SH-SY5Y (cell line): ENCODE results near the gene KCNV2.
A peak's percentile ranks its signal among the peaks of the same experiment; 100 is the strongest.

ENCODE experiments used
- GATA2 ChIP-seq: IDR thresholded peaks from 2 replicates; pipeline ENCODE4 v1.6.1; 2011; ENCODE audit warnings: mild to moderate bottlenecking, low read depth, low read length
- GATA3 ChIP-seq: IDR thresholded peaks from 2 replicates; pipeline ENCODE4 v1.6.1; 2011; ENCODE audit warnings: low read depth, mild to moderate bottlenecking, low read length, moderate library complexity

Gene KCNV2

DNA sequence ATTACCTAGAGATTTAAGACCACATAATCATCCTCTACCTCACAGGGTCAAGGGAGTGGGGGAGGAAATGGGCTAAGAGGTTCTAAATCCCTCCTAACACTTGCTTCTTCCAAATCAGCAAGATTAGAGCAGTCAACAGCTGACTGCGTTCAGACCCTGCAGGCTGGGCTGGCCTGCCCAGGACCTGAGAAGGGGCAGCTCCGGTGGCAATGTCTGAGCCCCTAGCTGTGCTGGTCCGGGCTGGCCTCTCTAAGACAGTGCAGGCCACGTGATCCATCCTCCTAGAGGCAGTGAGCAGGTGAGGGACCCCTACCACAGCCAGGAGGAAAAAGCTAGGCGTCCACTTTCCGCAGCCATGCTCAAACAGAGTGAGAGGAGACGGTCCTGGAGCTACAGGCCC is at the start of gene KCNV2:
Gene KCNV2 (plus strand): TSS at position 126 of the 400 bp plus-strand sequence. CDS start 230 bp downstream, at position 356.
- TF ChIP-seq GATA3 (no peak), GATA2 (no peak)

DNA sequence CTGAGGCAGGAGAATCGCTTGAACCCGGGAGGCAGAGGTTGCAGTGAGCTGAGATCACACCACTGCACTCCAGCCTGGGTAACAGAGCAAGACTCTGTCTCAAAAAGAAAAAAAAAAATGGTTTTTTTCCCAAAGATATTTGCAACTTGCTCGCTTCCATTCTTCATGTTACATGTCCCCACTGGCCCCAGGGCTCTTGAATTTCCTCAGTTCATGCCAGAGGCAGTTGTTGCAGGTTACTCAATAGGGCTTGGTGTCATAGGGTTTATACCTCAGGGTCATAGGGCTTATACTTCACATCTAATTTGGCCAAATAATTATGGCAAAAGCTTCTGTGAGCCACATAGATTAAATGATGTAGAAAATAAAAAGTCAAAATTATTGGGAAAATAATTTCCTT is 44.1 kb upstream of the KCNV2 start:
- TF ChIP-seq GATA3 (no peak), GATA2 (no peak)

GRCh38 chr9:2674141-2674824 is 43.0 kb upstream of the KCNV2 start:
- no peak for TF ChIP-seq GATA3
- no peak for TF ChIP-seq GATA2

- TF ChIP-seq GATA2 (no peak), GATA3 (no peak)
Observed at GRCh38 chr9:2675834-2676233, 41.5 kb upstream of the KCNV2 start.

DNA sequence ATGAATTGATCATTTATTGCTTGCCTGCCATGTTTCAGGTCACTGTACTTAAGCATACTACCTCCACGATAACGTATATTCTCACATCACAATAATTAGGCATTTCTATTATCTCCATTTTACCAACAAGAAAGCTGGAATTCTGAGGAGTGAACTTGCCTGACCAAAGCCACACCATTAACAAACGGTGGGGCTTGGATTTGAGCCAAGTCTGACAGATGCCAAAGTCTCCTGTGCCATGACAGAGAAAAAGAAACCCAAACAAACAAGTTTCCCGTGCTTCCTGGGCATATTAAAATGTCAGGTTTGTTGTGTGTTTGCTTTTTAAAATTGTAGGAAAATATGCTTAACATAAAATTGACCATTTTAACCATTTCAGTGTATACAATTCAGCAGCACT is 40.8 kb upstream of the KCNV2 start:
- no peak for TF ChIP-seq GATA2
- TF ChIP-seq GATA3: no peak

GRCh38 chr9:2677915-2678889 is 39.1 kb upstream of the KCNV2 start:
- no peak for TF ChIP-seq GATA3
- TF ChIP-seq GATA2: no peak

DNA sequence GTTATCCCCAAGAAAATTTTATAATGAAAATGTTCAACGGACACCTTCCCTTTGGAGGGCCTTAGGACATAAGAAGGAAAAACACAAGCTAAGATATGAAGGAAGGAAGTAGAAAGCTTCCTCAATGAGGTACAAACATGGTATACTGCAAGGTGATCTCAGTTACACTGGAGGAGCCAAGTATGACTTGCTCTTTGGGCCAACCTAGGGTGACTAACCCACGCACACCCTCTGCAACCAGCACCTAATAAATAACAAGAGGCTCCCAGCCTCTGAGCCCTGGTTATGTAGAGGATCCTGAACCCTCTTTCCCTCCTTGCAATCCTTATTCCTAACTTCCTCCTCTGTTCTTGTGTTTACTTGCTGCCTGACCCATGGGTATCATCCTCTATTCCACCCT is 38.3 kb upstream of the KCNV2 start:
- TF ChIP-seq GATA3 (no peak), GATA2 (no peak)

DNA sequence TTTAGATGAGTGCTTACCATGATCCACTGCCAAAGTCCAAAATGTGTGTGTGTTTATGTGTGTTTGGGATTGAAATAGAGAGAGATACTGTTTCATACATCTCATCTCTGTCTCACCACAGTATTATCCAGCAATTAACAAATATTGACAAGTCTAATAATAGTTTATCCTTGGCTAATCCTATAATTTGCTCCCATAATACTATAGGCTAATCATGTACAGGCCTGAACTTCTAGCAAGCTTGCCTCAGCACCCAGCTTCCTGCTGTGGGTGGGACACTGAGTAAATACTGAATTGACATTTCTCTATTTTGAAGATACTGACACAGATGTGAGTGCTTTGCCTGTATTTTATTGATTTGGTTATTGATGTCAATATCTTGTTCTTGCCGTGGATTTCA is 35.3 kb upstream of the KCNV2 start:
- TF ChIP-seq GATA2: no peak
- TF ChIP-seq GATA3: no peak

- TF ChIP-seq GATA2 (no peak), GATA3 (no peak)
Observed at GRCh38 chr9:2686911-2687310, 30.4 kb upstream of the KCNV2 start.

GRCh38 chr9:2688636-2689035 is 28.7 kb upstream of the KCNV2 start:
- TF ChIP-seq GATA2: no peak
- no peak for TF ChIP-seq GATA3

DNA sequence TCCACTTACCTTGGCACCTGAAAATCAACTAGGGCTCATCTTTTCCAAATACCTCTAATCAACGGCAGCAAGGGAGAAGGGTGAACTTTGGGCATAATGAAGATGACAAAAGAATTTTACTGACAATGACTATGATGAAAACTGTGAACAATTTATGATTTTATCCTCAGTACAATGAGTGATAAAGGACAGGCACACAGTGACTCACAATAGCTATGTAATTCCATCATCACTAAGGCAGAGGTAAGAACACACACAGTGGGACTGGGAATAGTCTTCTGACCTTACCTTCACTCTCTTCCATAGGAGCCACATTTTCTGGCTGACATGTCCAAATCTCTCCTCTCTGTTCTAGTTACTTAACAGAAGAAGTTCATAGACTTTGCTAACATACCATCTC is 26.1 kb upstream of the KCNV2 start:
- no peak for TF ChIP-seq GATA2
- no peak for TF ChIP-seq GATA3

- TF ChIP-seq GATA3: no peak
- no peak for TF ChIP-seq GATA2
Observed at GRCh38 chr9:2691626-2692025, 25.7 kb upstream of the KCNV2 start.

DNA sequence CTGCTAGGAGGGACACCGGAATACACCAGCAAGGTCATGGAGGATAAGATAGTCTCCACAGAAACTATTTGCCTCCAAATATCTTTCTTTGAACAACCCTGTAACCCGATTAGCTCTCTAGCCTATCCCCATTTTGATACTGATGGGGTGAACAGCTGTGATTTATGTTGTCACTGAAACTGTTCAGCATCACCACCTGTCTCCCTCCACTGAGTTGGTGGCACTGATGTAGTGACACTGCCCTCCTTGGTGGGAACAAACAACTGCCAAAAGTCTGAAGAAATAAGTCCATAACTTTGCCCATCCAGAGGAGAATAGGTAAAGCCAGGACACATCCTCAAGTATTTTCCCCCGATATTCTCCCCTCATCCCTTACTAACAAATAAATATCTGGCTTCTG is 24.3 kb upstream of the KCNV2 start:
- no peak for TF ChIP-seq GATA3
- TF ChIP-seq GATA2: no peak

DNA sequence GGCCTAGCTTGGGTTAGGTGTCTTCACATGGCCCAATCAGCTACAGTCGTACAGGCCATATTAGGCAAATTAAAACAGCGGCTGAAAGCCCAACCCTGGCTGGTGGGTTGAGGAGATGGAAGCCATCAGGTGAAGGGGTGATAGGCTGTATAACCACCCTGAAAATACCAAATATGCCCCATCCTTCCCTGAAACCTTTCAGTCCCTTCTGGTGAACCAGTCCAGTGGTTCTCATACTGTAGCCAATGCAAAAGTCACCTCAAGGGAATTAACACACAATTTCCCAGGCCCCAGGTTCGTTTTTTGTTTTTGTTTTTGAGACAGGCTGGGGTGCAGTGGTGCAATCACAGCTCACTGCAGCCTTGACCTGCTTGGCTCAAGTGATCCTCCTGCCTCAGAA is 19.8 kb upstream of the KCNV2 start:
- no peak for TF ChIP-seq GATA2
- TF ChIP-seq GATA3: no peak

GRCh38 chr9:2700398-2700797 is 16.9 kb upstream of the KCNV2 start:
- TF ChIP-seq GATA2 (peak; percentile 71), GATA3 (peak; percentile 67; the same call in 1 of the 2 replicates)
